HG02973 (cell line): ENCODE measurements around the gene STAT6.

Experiments used
- ATAC-seq: cut with Tn5 transposase; IDR thresholded peaks from one replicate; pipeline ENCODE4 v1.9.1; 2021; ENCODE audit warnings: moderate library complexity; ENCODE audit not compliant: unreplicated experiment

Gene STAT6

DNA sequence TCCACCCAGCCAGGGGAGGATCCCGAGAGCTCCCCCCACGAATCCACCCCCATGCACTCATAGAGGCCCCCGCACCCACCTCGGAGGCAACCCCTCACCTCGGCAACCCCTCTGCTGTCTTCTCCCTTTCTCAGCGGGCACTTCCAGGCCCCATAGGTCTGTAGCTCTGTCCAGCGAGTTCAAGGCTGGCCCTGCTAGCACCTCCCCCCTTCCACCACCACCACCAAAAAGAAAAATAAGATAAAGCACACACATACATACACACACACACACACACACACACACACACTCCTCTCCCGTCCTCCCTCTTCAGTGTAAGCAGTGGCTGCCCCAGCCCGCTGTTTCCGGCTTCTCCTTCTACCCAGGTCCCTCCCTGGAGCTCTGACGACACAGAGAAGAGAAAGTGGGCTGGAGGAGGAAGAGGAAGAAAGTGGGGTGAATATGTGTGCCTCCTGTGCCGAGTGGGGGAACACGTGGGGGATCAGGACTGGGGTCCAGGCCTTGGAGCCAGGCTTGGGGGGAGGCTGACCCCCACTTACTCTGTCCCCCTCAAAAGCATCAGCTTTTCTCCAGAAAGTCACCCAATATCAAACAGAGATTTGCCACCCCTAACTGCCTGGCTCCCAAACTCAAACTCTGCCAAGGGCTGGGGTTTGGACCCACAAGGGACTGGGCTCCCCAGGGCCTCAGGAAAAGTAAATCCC, at the start of gene STAT6:
TSS of gene STAT6 (minus strand) at position 332 of the 704 bp plus-strand sequence. CDS start 3,084 bp downstream, outside the sequence.
- ATAC-seq, result peak; percentile 40

DNA sequence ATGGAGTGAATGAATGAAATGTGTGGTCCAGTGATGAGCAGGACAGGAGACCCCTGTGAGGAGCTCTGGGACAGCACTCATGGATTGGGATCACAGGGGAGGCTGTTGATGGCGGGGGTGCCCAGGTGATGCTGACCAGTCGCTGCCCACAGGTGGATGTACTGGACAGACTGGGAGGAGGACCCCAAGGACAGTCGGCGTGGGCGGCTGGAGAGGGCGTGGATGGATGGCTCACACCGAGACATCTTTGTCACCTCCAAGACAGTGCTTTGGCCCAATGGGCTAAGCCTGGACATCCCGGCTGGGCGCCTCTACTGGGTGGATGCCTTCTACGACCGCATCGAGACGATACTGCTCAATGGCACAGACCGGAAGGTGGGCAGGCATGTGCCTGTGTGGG, 49.6 kb upstream of the STAT6 start:
- ATAC-seq, result no peak

DNA sequence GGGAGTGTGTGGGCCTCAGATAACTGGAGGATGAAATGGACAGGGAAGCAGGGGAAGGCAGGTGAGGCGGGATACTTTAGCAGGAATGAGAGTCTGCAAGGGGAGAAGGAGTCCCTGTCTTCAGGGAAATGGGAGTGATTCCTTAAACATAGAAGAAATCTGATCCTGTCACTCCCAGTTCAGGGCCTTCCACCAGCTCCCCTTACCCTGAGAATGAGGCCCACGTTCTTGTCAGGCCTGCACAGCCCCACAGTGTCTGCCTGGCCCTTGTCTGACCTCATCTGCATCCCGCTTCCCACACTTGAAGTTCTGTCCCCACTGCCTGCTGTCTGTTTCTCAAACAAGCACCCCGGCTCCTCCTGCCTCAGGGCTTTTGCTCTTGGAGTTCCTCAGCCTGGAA, 48.9 kb upstream of the STAT6 start:
- no peak for ATAC-seq

DNA sequence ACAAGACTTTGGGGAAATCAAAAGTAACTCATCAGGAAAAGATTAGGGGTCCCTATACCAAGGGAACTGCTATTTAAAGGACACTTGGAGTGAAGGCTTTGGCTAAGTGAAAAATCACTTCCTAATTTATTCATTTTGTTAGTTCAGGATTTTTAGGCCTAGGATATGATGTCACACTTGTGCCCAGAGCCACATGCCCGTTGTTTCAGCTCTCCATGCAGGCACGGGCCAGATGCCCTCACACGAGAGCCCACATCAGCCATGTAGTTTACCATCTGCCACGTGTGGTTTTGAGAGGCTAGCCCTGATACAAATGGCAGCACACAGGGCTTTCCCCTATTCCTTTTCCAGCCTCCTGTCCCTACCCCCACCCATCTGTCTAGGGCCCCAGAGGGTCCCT, 48.1 kb upstream of the STAT6 start:
- ATAC-seq, result no peak

- ATAC-seq, result no peak
Observed at GRCh38 chr12:57158665-57159064, 47.5 kb upstream of the STAT6 start.

- no peak for ATAC-seq
Observed at GRCh38 chr12:57158186-57158585, 47.0 kb upstream of the STAT6 start.

DNA sequence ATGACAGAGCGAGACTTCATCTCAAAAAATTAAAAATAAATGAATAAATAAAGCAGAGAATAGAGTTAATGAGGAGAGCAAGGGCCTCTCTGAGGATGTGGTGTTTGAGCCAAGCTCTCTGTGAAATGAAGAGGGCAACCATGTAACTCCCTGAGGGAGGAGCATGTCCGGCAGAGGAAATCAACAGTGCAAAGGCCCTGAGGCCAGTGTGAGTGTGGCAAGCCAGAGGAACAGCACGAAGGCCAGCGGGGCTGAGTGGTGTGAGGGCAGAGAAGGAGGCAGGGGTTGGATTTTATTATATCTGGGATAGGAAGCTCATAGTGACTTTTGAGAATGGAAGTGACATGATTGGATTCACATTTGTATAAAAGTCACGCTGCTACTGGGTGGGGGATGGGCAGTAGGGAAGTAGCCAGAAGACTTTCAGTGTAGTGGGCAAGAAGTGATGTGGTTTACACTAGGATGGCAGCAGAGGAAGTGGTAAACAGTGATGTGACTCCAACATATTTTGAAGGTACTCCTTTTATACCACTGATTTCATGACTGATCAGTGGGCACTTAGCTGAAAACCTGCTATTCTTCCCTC, 46.5 kb upstream of the STAT6 start:
- ATAC-seq, result no peak

DNA sequence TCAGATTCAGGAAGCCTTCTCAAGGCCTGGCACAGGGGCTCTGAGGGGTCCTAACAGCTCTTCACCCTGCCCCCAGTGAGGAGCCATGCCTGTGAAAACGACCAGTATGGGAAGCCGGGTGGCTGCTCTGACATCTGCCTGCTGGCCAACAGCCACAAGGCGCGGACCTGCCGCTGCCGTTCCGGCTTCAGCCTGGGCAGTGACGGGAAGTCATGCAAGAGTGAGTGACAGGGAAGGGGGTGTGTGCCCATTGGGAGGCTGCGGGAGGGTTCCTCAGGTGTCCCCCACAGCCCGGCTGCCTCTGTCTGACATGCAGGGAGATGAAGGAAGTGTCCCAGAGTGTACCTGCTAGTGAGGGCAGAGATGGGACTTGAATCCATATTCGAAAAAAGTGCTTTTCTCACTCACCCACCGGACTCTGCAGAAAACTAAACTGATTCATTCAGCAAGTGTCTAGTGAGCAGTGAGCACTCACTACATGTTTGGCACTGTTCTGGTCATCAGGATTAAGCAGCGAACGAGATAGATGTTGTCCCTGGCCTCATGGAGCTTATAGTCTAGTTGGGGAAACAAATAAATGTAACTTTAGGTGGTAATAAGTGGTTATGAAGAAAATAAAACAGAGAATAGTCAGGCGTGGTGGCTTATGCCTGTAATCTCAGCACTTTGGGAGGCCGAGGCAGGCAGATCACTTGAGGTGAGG, 45.7 kb upstream of the STAT6 start:
- ATAC-seq, result no peak

DNA sequence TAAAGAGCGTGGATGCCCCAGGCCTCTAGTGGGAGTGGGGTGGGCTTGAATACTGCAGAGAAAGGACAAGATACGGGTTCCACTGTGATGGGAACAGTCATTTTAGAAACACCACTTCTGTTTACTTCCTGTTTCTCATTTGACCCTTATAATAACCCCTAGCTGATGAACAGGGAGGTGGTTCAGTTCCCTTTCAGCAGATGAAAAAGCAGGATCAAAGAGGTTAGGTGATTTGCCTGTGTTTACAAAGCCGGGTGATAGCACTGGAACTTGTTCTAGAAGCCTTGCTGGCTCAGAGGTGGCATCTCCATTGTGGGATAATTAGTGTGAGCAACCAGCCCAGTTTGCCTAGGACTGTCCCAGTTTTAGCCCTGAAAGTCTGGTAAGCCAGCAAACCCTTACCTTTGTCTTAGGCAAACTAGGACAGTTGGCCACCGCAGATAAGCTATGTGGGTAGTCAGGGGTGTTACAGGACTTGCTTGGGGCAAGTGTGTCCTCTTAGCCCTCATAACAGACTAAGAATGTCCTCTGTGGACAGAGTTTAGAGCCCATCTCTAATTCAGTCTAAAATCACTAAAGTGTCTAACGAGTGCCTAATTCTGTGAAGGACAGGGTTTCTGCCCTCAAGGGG, 43.8 kb upstream of the STAT6 start:
- ATAC-seq, result no peak

DNA sequence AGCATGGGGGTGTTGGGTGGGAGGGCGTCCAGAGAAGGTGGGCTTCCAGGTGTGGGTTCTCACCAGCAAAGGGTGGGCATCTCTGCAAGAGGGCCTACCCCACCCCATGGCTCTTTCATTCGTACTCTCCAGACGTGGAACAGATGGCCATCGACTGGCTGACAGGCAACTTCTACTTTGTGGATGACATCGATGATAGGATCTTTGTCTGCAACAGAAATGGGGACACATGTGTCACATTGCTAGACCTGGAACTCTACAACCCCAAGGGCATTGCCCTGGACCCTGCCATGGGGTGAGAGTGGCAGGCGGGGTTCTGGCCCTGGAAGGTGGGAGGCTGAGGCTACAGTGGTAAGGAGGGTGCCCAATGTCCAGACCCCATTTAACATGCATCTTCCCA, 42.9 kb upstream of the STAT6 start:
- ATAC-seq, result no peak

DNA sequence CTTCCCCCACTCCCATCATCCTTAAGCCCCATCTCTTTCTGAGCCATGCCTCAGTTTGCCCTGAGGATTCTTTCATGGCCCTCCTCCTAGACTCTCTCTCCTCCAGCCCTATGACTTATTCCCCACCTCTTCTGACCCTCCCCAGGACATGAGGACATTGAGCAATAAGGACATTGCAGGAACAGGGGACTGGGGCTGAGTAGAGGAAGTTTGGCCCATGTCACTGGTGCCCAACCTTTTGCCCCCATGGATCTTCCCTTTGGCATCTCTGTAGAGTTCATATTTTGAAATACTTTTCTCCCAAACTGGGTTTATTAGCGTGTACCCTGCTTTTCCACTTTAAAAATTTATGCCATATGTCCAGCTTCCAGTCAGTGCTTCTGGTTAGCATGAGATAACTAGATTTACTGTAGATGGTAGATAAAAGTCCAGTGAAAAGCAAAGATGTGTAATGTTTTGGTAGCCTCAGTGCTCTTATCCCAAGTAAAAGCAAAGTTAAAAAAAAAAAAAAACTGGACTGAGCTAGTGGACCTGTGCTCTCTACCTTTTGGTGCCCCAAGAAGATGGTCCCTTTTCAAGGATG, 42.3 kb upstream of the STAT6 start:
- no peak for ATAC-seq

- no peak for ATAC-seq
Observed at GRCh38 chr12:57152639-57153038, 41.5 kb upstream of the STAT6 start.

DNA sequence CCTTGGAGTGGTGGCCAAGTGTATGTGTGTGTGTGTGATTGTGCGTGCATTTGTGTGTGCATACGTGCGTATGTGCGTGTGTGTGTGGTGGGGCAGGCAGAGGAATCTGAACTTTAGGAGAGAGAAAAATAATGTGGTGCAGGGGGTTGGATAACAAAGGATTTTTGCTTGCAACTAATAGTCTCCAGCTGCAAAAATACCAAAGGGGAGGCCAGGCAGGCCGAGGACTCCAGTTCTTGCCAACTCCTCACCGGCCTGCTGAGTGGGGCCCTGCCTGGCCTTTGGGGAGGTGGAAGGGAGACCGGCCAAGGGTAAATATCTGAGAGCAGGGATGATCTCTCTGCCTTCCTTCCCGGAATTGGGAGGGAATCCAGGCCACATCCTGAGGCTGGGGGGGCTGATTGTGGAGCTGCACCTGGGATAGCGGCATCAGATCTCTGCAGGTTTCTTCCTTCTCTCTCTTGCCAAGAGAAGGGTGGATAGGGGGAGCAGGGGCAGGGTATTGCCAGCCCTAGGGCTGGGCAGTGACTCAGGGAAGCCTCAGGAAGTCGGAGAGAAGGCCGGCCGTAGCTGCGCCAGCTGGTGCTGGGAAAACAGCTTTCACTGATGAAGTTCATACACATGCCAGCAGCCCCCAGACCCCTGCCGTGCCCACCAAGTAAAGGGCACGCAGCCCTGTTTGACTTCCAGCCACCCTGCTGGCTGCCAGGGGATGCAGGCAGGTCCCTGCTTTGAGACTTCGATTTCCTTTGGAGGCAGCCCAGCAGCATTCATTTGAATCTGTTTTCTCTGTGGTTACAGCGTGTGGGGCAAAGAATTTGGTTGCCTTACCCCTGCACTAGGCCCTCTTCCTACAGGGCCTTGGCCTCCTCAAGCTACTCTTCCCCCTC, 40.8 kb upstream of the STAT6 start:
- no peak for ATAC-seq

- ATAC-seq, result no peak
Observed at GRCh38 chr12:57150400-57151000, 39.3 kb upstream of the STAT6 start.

- ATAC-seq, result no peak
Observed at GRCh38 chr12:57149245-57149900, 38.2 kb upstream of the STAT6 start.

DNA sequence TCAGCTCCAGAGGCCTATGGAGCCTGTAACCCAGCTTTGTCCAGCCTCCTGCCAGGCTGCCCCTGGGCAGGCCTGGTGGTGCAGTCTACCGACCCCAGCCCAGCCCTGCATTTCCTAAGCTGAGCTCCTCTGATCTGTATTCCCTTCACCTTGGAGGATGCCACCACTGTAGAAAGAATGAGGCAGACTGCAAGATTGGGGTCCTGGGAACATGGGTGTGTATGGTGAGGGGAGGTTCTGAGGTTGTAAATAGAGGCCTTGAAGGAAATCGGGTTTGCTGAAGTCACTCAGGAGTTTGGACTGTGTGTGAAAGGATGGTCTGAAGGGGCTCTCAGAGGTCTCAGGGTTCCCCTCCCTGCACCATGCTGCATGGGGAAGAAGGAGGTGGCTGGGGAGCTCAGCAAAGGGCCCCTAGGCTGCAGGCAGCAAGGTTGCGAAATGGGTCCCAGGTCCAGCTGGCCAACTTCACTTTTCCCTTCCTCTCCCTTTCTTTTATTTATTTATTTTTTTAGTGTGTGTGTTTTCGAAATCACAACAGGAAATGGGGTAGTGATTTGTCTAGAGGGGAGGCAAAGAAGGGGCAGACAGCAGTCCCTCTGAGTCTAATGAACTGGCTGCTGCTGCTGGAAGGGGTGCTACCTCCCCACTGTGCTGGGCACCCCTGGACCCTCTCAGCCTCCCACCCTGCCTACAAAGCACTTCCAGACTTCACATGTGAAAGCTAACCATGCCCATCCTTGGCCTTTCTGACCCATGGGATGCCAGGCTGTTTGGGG, 37.5 kb upstream of the STAT6 start:
- ATAC-seq, result no peak

GRCh38 chr12:57146961-57147944, 36.1 kb upstream of the STAT6 start, which contains the start of gene LRP1-AS:
TSS of gene LRP1-AS (minus strand) at chr12:57147619.
- ATAC-seq, result no peak
